Measurements from ENCODE around the gene TNFRSF11A.

The TNFRSF11A gene

DNA sequence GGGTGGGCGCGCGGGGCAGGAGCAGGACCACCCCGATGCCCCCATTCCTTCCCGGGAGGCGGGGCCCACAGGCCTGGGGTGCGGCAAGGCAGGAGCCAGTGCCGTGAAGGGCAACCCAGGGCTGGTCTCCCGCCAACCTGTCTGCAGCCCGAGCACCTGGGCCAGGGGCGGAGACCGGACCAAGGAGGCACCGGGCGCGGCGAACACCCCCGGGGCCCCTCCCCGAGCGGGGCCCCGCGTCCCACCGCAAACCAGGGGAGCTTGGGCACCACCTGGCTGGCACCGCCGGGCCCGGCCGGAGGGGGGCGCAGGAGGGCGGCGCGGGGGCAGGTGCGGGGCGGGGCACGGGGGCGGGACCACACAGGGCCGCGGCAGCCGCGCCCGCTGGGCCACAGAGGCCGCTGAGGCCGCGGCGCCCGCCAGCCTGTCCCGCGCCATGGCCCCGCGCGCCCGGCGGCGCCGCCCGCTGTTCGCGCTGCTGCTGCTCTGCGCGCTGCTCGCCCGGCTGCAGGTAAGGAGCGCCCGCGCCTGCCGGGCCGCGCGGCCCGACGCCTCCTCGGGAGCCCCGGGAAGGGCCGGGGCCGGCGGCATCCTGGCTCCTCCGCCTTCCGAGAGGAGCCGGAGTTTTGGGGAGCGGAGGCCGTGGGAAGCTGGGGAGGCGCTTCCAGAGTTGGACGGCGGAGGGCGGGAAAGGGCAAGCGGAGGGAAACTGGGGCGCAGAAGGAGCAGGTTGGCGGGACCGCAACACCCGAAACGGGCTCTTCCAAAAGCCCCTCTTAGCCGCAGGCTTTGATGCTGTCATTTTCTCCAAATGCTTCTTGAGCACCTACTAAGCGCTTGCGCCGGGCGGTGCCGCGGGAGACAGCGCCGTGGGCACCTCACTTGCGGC is at the start of gene TNFRSF11A:
TSS of gene TNFRSF11A (plus strand) at position 394 of the 889 bp plus-strand sequence. CDS start at position 437, 43 bp downstream.
- DNase-seq (ENCODE audit: low read depth in 2 of 2): peak; percentile 56 to 68

DNA sequence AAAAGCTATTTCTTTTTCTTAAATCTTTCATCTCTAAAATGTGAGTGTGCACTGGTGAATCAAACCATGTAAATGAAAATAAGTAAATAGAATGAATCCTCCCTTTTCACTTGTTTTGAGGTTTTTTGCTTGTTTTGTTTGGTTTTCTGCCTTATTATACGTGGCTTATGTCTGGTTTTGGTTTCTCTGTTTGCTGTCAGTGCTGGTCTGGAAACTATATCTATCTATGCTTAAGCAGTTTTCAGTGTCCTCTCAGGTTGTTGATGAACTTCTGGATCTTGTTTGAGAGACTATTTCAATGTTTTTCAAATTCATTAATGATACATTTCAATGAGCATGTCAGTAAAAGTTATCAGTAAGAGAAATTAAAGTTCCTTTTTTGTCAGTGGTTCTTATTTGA is 48.1 kb upstream of the TNFRSF11A start:
- DNase-seq (ENCODE audit: low read depth in 2 of 2): no peak

DNA sequence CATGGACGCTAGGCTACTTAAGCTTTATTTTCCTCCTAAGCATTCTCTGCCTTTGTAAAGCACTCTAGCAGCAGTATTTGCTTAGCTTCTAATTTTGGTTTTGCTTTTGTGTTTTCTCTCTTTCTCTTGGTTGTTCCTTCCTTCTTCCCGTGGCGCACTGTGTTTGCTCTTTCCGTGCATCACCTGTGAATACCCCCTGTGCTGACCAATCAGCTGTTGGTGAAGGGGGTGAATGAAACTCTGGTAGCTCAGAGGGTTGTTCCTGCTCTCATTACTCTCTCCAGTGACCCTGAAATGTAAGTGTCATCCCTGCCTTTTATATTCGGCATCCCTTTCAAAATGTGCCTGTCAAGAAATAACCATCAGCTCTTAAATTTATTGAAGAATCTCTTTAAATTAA is 45.5 kb upstream of the TNFRSF11A start:
- no peak for DNase-seq (ENCODE audit: low read depth in 2 of 2)

DNA sequence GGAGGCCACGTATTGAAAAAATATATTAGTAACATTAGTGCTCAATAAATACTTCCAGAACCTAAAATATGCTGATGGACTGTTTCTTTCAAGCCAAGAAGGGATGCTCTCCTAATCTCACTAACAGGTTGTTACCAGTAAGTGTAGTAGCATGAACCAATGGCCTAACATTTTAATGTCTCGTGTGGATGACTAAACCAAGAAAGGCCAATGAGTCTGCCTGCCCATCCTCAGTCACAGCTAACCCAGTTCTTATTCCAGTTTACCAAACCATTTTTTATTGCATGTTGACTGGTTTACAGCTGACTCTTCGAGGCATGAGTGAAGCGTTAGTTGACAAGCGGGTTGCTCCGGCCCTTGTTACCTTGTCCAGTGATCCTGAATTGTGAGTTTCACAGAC is 45.1 kb upstream of the TNFRSF11A start:
- no peak for DNase-seq (ENCODE audit: low read depth in 2 of 2)

DNA sequence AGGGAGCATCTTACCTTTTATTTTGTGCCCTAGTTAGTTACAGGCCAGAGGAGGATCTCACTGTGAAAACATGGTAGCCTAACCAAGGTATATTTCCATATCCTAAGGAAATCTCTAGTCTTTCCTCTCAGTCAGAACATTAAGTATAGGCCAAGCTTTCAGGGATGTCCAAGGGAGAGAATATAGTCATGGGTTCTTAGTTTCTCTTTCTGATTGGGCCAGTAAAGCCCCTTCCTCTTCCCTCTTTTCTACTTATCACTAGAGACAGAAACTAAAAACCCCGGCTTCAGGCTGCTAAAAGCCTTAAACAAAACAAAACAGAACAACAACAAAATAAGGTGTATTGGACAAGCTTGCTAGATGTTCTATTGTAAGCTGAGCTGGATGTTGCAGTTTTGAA is 44.3 kb upstream of the TNFRSF11A start:
- no peak for DNase-seq (ENCODE audit: low read depth in 2 of 2)

DNA sequence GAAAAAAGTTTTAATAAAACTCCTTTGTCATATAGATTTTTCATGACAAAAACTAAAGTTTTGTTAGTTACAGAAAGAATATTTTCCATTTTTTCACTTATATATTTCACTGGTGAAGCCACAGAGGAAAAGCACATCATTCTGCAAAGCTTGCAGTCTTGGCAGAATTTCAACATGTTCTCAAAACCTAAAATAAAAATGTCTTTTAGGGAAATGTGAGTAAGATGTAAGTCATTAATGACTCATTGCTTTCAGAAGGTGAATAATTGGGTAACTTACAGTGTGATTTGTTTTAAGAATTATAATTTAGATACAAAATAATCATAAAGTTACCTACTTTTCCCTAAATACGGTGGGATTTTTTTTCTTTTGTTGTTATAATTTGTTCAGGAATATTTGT is 43.4 kb upstream of the TNFRSF11A start:
- no peak for DNase-seq (ENCODE audit: low read depth in 2 of 2)

DNA sequence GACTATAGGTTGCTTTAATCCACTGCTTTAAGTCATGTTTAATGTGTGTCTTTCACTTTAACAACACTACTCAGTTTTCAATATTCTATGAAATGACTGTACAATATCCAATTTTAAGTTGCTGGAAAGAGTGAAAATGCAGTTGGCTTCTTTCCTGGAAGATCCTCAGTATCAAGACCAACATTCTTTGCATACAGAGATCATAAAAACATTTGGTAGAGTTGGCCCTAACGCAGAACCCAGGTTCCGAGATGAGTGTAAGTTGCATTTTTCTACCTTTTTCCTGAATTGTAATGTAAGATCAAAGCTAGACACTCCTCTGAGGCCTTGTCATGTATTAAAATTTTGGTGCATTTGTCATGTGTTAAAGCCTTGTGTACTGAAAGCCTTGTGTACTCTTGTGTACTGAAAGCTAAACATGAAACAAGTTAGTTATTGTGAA is 42.9 kb upstream of the TNFRSF11A start:
- DNase-seq (ENCODE audit: low read depth in 2 of 2): no peak

DNA sequence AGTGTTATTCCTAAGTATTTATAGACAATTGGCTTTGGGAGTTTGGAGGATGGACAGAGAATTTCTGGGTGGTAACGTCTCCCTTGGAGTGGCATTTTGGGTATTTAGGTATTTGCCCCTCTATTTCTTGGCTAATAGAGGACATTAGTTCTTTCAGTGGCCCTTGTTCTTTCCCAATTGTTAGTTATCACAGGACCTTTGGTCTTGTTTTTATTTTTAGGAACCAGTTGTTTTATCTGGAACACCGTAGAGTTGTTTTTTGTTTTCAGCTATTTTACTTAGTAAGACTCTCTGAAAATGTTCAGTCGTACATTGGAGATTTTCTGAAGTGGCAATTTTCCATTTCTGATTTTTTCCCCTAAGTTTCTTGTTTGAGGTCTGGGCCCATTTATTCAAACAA is 40.5 kb upstream of the TNFRSF11A start:
- no peak for DNase-seq (ENCODE audit: low read depth in 2 of 2)

DNA sequence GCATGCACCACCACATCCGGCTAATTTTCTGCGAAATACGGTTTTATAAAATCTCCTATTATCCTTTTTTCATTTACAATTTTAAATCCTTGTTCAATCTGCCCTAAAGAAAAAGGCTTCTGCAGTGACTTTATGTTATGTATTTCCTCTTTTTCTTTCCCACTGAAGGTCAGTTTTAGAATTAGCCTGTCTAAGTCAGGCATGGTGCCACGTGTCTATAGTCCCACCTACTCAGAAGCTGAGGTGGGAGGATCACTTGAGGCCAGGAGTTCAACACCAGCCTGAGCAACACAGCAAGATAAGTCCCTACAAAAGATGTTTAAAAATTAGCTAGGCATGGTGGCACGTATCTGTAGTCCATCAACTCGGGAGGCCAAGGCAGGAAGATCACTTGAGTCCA is 39.8 kb upstream of the TNFRSF11A start:
- no peak for DNase-seq (ENCODE audit: low read depth in 2 of 2)

DNA sequence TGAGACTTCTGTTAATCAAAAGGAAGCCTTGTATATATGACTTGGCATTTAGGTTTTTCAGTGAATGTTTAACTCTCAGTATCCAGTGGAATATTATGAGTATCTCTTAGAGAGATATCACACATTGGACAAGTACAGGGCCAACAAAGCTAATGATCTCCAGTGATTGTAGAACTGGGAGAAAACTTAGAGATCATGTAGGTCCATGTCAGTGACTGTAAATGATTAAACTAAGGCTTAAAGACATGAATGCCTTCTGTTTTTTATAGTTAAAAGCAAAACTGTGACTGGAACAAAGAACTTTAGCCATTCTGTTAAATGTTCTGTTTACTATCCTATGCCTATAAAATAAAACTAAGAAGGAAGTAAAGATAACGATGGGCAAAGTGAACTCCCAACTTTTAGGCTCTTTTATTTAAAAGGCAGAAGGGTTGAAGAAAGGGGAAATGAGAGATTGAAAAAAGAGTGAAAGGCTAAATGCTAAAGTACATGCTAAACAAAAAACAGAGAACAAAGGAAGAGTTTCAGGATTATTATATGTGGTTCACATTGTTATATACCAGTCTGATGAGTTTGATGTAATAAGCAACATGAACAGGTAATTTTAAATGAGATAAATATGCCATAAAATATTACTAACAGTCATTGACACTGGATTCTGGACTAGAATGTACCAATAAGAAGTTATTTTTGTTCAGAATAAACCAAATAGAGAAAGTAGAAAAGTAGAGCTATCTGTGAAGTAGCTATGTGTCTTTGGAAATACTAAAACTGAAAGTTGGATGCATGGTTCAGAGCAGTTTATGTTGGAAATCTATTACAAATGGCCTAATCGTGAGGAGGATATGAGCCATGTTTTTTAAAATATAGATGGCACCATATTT is 37.1 kb upstream of the TNFRSF11A start:
- no peak for DNase-seq (ENCODE audit: low read depth in 2 of 2)

DNA sequence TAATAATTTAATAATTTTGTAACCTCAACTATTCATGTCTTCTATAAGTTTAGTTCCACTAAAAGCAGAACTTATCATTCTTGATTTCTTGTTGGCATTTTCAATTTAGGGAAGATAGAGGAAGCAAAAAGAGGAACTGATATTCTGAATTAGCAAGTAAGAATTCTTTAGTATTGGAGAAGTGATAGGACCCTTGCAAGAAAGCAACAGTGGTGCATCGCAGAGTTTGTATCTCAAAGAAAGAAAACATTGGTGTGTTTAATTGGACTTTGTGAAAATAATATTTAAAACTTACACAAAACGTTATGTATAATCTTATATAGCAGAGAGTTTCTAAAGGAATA is 36.5 kb upstream of the TNFRSF11A start:
- no peak for DNase-seq (ENCODE audit: low read depth in 2 of 2)

DNA sequence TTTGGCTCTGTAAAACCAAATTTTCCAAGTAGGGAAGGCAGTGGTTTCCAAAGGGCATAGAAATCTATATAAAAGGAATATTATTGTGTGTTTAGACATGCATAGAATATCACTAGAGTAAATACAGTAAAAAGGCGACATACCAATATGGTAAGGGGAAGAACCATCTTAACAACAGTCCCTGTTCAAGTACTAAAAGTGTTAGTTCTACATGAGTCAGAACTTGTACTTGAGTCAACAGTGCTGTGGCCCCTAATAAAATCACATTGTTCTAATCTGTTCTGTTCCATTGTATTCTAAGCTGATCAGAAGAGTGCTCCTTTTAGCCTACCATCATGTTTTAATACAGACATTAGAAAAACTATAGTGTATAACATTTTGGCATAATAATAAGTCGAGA is 36.1 kb upstream of the TNFRSF11A start:
- no peak for DNase-seq (ENCODE audit: low read depth in 2 of 2)

DNA sequence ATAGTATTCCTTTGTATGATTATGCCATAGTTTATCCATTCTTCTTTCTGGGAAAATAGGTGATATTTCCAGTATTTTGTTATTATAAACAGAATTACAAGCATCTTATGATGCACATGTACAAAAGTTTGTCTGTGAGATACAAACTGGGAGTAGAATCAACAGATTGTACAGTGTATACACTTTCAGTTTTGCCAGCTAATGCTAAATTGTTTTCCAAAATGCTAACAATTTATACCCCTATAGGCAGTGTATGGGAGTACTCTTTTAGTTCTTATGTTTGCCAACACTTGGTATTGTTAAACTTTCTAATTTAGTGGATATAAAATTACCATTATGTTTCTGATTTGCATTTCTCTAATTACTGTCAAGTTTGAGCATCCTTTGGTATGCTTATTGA is 31.0 kb upstream of the TNFRSF11A start:
- no peak for DNase-seq (ENCODE audit: low read depth in 2 of 2)

DNA sequence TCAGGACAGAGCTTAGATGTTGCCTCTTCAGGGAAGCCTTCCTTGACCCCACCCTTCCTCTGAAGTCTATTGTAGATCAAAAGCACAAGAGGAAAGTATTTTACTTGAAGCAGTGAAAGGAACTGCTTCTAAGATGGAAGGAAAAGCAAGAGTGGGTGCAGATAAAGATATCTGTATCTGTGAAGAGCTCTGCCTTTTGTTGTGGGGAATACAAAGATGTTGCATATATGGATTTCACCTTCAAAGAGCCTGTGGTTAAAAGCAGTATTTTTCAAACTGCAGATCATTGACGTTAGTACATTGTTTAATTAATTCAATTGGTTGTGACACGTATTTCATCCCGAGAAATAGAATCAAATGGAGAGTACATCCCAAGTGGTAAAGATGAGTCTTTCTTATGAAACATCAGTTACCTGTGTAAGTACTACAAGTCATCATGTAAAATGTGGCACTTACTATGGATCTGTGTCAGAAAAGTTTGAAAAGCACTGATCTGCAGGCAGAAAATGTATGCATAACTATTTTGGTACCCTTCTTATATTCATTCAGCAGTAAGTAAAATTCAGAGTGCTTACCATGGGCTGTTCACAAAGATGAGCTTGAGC is 24.6 kb upstream of the TNFRSF11A start:
- DNase-seq (ENCODE audit: low read depth in 2 of 2): no peak

DNA sequence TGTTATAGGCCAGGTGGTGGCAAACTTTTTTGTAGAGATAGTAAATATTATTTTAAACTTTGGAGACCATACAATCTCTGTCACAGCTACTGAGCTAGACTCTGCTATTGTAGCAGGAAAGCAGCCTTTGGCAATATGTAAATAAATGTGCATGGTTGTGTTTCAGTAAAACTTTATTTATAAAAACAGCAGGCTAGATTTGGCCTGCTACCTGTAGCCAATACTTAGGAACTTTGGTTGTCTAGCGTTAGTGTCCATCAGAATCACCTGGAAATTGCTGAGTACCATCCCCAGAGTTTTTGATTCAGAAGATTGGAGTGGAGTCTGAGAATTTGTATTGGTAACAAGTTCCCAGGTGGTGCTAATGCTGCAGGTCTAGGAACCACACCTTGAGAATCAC is 23.8 kb upstream of the TNFRSF11A start:
- DNase-seq (ENCODE audit: low read depth in 2 of 2): no peak

DNA sequence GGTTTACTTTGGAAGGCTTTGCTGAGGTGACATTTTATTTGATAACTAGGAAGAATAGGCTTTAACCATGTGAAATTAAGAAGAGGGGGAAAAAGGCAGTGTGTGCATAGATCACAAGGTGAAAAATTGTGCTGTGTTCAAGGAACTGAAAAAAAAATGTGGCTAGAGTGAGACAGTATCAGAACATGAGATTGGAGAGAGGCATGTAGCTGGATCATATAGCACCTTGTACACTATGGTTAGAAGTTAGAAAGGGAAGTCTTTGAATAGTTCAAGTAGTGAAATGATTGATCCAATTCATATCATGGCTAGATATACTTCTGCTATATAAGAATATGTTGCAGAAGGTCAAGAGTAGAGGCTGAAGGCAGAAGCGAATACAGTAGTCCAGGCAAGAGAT is 12.3 kb upstream of the TNFRSF11A start:
- no peak for DNase-seq (ENCODE audit: low read depth in 2 of 2)

DNA sequence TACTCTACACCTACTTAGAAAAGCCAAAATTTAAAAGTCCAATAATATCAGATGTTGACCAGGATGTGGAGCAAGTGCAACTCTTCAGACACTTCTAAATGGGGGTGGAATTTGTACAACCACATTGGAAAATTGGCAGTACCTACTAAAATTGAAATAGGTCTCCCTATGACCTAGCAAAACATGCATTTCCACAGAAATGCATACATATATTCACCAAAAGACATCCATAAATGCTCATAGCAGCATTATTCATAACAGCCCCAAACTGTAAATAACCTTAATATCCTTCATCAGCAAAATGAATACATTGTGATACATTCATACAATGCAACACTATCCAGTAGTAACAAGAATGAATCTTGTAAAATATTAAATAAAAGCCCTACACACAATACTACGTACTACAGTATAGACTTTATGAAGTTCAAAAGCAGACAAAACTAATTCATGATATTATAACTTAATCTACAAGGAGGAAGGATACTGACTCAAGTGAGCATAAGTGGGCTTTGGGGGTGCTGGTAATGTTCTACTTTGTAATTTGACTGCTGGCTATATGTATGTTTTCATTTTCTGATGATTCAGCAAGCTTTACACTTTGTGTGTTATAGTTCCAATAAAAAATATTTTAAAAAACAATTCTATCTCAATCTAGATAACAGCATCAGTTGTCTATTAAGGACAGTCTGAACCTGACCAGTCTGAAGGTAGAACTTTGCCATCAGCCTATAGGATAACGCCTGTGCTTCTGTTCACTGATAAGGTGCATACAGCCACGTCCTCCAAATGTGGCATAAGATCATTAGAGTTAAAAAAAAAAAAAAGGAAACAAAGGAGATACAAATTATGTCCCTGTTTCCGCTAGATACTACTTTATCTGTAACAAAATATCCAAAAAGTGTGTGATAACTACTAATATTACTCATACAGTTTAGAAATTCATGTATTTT is 6.6 kb upstream of the TNFRSF11A start:
- DNase-seq (ENCODE audit: low read depth in 2 of 2): no peak

DNA sequence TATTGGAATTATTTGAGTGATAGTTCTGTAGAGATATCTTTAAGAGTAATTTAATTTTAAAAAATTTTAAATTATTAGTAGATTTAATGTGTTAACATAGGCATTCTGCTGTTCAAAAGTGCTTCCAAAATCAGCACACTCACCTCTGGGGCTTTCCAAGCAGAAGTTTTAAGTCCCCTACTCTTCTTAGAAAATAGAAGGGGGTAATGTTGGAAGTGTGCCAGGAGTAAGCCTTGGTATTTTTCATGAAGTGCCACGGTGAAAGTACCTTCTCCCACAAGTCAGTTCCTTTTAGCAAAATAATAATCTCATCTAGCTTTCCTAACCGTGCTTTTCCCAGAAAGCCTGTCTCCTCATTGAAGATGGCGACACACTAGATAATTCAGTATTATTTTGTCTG is 3.9 kb upstream of the TNFRSF11A start:
- DNase-seq (ENCODE audit: low read depth in 2 of 2): no peak

DNA sequence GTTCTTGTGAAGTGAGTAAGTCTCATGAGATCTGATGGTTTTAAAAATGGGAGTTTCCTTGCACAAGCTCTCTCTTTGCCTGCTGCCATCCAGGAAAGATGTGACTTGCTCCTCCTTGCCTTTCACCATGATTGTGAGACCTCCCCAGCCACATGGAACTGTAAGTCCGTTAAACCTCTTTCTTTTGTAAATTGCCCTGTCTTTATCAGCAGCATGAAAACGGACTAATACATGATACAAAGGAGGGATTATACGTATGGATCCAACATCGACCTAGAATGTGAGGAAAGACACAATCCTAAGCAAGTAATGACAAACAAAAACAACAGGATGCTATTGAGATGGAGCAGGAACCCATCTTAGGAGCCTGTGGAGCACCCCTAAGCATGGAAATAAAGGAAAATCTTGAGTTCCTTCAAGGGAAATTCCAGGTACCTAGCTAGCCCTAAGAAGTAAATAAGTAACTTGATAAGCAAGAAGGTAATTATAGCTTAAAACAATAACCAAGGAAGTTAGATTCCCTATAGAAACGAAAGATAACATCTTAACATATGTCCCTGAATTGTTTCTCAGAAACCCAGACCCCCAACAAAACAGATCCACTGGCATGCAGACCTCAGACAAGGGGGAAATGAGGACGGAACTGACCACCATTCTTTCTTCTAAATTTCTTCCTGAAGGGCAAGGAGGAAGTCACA is 1.5 kb upstream of the TNFRSF11A start:
- no peak for DNase-seq (ENCODE audit: low read depth in 2 of 2)

DNA sequence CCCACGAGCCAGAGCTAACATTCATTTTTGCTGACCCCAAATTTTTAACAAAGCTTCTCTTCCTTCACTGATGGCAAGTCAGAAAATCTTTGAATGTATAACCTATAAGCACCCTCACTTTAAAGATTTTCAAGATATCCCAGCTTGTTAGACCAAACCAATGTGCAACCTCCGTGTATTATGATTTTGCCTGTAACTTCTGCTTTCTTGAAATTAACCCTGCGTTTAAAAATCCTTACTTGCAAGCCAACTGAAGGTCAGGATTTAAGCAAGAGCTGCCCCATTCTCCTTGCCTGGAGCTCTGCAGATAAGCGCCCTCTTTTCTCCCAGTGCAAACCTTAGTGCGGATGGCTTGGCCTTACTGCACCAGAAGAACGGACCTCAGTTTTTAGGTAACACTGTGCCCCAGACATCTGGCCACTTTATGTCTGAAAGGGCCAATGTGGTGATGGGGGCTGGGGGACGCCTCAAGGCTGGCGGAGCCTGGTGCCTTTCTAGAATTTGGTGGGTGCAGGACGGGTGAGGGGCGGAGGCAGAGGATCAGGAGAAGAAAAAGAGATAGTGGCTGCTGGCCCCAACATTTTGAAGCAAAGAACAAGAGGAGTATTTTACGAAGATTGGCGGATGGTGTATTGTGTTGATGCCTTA is 805 bp upstream of the TNFRSF11A start:
- no peak for DNase-seq (ENCODE audit: low read depth in 2 of 2)

All from stimulated activated CD4-positive, alpha-beta T cell treated with anti-CD3 and anti-CD28 coated beads, Interleukin-4, amount 100 ng/mL, for 48 hours (primary cell).